HL-60/S4 treated with retinoic acid at 250 ng/mL for 4 days and 3 days (cell line): ENCODE measurements around the gene SNED1.

ENCODE experiments used
- in situ Hi-C: fragments of 300-500 bp; cut with MboI; formaldehyde crosslinking; loops from 2 replicates; pipeline ENCODE4 v1.7.0; 2022; ENCODE audit warnings: low sequenced_read_pairs

Gene SNED1

GRCh38 chr2:240959941-240960308 is 38.5 kb upstream of the SNED1 start:
- in situ Hi-C loops: no loop called here

- in situ Hi-C loops: no loop called here
These were observed 38.0 kb upstream of the SNED1 start for GRCh38 chr2:240960309-240960970.

GRCh38 chr2:240960971-240961876 is 37.2 kb upstream of the SNED1 start:
- in situ Hi-C loops: no loop called here

GRCh38 chr2:240961910-240962299 is 36.5 kb upstream of the SNED1 start:
- in situ Hi-C loops: no loop called here

- in situ Hi-C loops: no loop called here
These were observed 35.9 kb upstream of the SNED1 start for GRCh38 chr2:240962300-240963064.

DNA sequence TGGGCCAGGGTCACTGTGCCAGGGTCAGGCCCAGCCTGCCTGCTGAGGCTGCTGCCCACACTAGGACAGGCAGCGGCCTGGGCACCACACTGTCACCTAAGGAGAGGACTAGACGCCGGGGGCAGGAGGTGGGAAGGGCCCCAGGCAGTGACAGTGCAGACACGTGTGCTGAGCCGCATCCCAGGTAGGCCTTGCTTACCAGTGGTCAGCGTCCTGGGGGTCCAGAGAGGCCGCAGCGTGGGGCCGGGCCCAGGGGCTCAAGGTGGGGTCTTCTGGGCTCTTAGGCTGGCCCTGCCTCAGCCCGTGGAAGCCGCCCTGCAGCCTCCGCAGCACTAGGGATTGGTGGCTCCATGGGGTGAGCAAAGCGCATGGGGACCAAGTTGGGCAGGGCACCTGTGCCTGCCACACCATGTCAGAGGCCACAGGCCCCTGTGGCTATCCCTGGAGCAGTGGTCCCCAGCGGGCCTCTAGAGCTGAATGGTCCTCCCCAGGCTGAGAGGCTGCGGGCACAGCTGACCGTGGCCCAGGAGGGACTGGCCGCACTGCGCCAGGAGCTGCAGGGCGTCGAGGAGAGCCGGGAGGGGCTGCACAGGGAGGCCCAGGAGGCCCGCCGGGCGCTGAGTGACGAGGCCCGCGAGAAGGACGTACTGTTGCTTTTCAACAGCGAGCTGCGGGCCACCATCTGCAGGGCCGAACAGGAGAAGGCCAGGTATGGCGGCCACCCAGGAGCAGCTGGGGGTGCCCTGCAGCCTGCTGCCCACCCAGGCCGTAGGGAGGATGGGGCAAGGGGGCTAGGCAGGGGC is 35.2 kb upstream of the SNED1 start:
- in situ Hi-C loops: no loop called here

GRCh38 chr2:240963868-240964703 is 34.3 kb upstream of the SNED1 start:
- in situ Hi-C loops: no loop called here

GRCh38 chr2:240964704-240965295 is 33.6 kb upstream of the SNED1 start:
- in situ Hi-C loops: no loop called here

GRCh38 chr2:240965296-240965904 is 33.0 kb upstream of the SNED1 start:
- in situ Hi-C loops: no loop called here

GRCh38 chr2:240965905-240966456 is 32.4 kb upstream of the SNED1 start:
- in situ Hi-C loops: no loop called here

GRCh38 chr2:240966457-240966905 is 31.9 kb upstream of the SNED1 start:
- in situ Hi-C loops: no loop called here

DNA sequence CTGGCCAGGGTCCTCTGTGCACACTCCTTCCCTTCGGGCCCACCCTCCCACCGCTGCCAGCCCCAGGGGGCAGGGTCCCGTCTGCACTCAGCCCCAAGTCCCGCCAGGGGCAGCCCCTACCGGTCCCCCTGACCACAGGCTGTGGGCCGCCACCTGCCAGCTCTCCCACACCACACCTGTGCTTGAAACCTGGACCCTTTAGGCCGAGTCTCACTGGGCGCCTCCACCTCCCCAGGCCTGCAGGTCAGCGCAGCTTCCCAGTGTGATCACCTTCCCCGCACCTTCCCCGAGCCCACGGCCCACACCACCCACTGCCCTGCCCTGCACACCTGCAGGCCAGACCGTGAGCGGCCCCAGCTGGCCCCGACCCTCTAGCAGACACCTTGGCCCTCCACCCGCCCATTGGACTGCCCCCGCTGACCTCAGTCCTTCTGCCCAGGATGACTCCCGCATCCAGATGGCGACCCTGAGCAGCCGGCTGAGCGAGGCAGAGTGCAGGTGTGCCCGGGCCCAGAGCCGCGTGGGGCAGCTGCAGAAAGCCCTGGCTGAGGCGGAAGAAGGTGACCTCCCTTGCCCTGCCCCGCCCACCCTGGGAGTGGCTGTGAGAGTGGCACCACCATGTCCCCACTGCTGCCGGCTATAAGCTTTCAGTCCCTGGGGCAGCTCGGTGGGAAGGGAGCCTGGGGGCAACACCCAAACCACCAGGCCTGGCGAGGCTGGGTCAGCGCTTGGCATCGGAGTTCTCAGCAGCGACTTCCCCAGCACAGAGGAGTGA is 31.3 kb upstream of the SNED1 start:
- in situ Hi-C loops: no loop called here

- in situ Hi-C loops: no loop called here
These were observed 30.5 kb upstream of the SNED1 start for GRCh38 chr2:240967681-240968621.

GRCh38 chr2:240968731-240969624 is 29.4 kb upstream of the SNED1 start:
- in situ Hi-C loops: no loop called here

DNA sequence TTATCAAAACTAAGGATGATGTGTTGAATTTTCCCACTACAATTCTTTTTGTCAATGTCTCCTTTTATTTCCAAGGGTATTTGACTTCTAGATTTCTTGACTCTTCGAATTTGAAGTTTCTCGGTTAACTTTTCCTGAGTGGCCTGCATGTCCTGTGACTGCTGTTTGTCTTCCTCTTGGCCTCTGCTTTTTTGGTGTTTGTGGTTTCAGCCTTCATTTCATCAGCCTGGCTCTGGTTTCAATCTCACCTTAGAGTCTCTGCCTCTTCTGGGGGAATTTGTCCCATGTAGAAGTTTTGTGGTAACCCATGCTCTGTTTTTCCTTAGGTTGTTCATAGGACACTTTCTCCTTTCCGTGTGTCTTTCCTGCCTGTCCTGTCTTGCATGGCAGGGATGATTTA is 28.3 kb upstream of the SNED1 start:
- in situ Hi-C loops: no loop called here

- in situ Hi-C loops: no loop called here
These were observed 27.6 kb upstream of the SNED1 start for GRCh38 chr2:240970816-240971215.
